ENCODE data around the gene AP1M2. TPM values are rescaled to one million over a fixed set of nuclear protein-coding genes. Genes with fewer than 3 reads are reported as not detected.
"Not testable (repeated sequence)": the region's sequence is repeated elsewhere in the genome, so short reads cannot be mapped to it uniquely, and the experiment has no call there.

Gene AP1M2
- total and polyA plus RNA-seq, 4 experiments from 2014 or later = not detected

- Histone ChIP-seq H3K27me3 (ENCODE audit: insufficient read depth, low read length) (no peaks in the 10 kb centered on the region), H3K9me3 (ENCODE audit: control insufficient read depth in 1 of 2, low read length in 2 of 2) (no peaks in the 10 kb centered on the region), H3K4me3 (ENCODE audit: low read length in 2 of 2) (no peak overlapping the region), H3K36me3 (ENCODE audit: insufficient read depth, low read length) (no peaks in the 10 kb centered on the region), H3K27ac (ENCODE audit: low read depth, low read length) (no peak overlapping the region), H3K4me1 (ENCODE audit: insufficient read depth, low read length) (no peaks in the 10 kb centered on the region)
- intact Hi-C loops (cut with micrococcal nuclease) = no loop called here
- ChIA-PET CTCF (ENCODE audit: partially characterized antibody) (interaction anchor here (1.6 to 1.8 kb wide), 2 partner anchors 23 to 41 kb away, joined by 4 to 5 read pairs; no protein-coding TSS in a partner anchor), POLR2A (ENCODE audit: partially characterized antibody) (no interaction called here)
- Mint-ChIP-seq H3K4me1 (no peaks in the 10 kb centered on the region), H3K27me3 (peaks cover 11 to 12% of the 10 kb centered on the region in 2 donors), H3K9me3 (no peaks in the 10 kb centered on the region), H3K27ac (peak overlapping the region in 1 of 7 donors; percentile 11), H3K4me3 (no peak overlapping the region), H3K36me3 (peaks cover 0 to 3% of the 10 kb centered on the region in 2 donors)
- DNase-seq = no peak
Observed at GRCh38 chr19:10533646-10534386, 53.3 kb downstream of the AP1M2 start.

DNA sequence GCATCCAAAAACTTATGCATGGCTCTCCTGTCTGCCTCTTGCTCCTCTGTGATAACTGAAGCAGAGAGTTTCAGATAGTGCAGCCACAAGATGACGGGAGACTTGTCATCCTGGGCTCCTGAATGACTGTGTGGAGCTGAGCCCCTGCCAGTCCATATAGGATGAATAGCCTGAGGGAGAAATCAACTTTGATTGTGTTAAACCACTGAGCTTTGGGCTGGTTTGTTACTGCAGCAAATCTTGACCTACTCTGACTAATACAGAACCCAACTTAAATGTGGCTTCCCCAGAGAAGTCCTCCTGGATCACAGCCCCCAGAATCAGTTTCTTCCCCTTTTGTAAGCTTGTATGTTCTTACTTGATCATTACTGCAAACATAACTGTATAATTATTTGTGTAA, 54.7 kb downstream of the AP1M2 start:
- Mint-ChIP-seq H3K27me3 (peaks cover 5 to 7% of the 10 kb centered on the region in 2 donors), H3K4me1 (no peaks in the 10 kb centered on the region), H3K9me3 (no peaks in the 10 kb centered on the region), H3K27ac (no peak overlapping the region), H3K4me3 (no peak overlapping the region), H3K36me3 (peaks cover 0 to 3% of the 10 kb centered on the region in 2 donors)
- H3K4me3 ChIP-seq (ENCODE audit: low read length in 2 of 2) = no peak overlapping the region
- ChIA-PET CTCF (ENCODE audit: partially characterized antibody) (interaction anchor here (0.7 kb wide), 1 partner anchor 112 kb away, joined by 3 read pairs; no protein-coding TSS in a partner anchor), POLR2A (ENCODE audit: partially characterized antibody) (no interaction called here)
- no peak for DNase-seq
- H3K27ac ChIP-seq (ENCODE audit: low read depth, low read length) = no peak overlapping the region
- H3K4me1 ChIP-seq (ENCODE audit: insufficient read depth, low read length) = no peaks in the 10 kb centered on the region
- H3K27me3 ChIP-seq (ENCODE audit: insufficient read depth, low read length) = no peaks in the 10 kb centered on the region
- intact Hi-C loops (cut with micrococcal nuclease) = no loop called here
- H3K36me3 ChIP-seq (ENCODE audit: insufficient read depth, low read length) = no peaks in the 10 kb centered on the region
- H3K9me3 ChIP-seq (ENCODE audit: control insufficient read depth in 1 of 2, low read length in 2 of 2) = no peaks in the 10 kb centered on the region

DNA sequence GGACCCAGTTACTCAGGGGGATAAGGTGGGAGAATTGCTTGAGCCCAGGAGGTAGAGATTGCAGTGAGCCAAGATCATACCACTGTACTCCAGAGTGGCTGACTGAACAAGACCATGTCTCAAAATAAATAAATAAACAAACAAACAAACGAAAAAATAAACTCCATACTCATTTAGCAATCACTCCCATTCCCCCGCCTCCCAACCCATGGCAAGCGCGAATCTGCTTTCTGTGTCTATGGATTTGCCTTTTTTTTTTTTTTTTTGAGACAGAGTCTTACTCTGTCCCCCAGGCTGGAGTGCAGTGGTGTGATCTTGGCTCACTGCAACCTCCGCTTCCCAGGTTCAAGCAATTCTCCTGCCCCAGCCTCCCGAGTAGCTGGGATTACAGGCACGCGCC, 60.2 kb downstream of the AP1M2 start:
- H3K27me3 Mint-ChIP-seq; H3K36me3 Mint-ChIP-seq; DNase-seq; H3K27ac ChIP-seq (ENCODE audit: low read depth, low read length); H3K27me3 ChIP-seq (ENCODE audit: insufficient read depth, low read length); H3K4me1 Mint-ChIP-seq; H3K9me3 ChIP-seq (ENCODE audit: control insufficient read depth in 1 of 2, low read length in 2 of 2); H3K27ac Mint-ChIP-seq; H3K4me1 ChIP-seq (ENCODE audit: insufficient read depth, low read length); POLR2A ChIA-PET (ENCODE audit: partially characterized antibody); H3K4me3 ChIP-seq (ENCODE audit: low read length in 2 of 2); H3K9me3 Mint-ChIP-seq; H3K36me3 ChIP-seq (ENCODE audit: insufficient read depth, low read length); intact Hi-C loops (cut with micrococcal nuclease); H3K4me3 Mint-ChIP-seq: not testable (repeated sequence)
- CTCF ChIA-PET (ENCODE audit: partially characterized antibody) = interaction anchor here (1.3 kb wide), 1 partner anchor 54 kb away, joined by 3 read pairs; no protein-coding TSS in a partner anchor

DNA sequence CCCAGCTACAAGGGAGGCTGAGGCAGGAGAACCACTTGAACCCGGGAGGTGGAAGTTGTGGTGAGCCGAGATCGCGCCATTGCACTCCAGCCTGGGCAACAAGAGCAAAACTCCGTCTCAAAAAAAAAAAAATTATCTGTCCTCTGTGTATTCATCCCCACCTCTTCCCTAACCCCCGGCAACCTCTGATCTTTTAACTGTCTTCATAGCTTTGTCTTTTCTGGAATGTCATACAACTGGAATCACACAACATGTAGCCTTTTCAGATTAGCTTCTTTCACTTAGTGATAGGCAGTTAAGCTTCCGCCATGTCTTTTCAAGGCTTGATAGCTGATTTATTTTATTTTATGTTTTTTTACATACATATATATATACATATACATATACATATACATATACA, 61.5 kb downstream of the AP1M2 start:
- Mint-ChIP-seq H3K27ac (no peak overlapping the region), H3K9me3 (no peaks in the 10 kb centered on the region), H3K4me1 (no peaks in the 10 kb centered on the region), H3K27me3 (no peaks in the 10 kb centered on the region), H3K4me3 (no peak overlapping the region), H3K36me3 (no peaks in the 10 kb centered on the region)
- POLR2A ChIA-PET (ENCODE audit: partially characterized antibody) = no interaction called here
- H3K4me1 ChIP-seq (ENCODE audit: insufficient read depth, low read length) = no peaks in the 10 kb centered on the region
- no peak overlapping the region for H3K4me3 ChIP-seq (ENCODE audit: low read length in 2 of 2)
- no peak for DNase-seq
- CTCF ChIA-PET (ENCODE audit: partially characterized antibody) = interaction anchor here (1.0 kb wide), 1 partner anchor 10 kb away, joined by 5 read pairs; no protein-coding TSS in a partner anchor
- no peak overlapping the region for H3K27ac ChIP-seq (ENCODE audit: low read depth, low read length)
- no peaks in the 10 kb centered on the region for H3K36me3 ChIP-seq (ENCODE audit: insufficient read depth, low read length)
- H3K27me3 ChIP-seq (ENCODE audit: insufficient read depth, low read length) = no peaks in the 10 kb centered on the region
- no peaks in the 10 kb centered on the region for H3K9me3 ChIP-seq (ENCODE audit: control insufficient read depth in 1 of 2, low read length in 2 of 2)
- intact Hi-C loops (cut with micrococcal nuclease) = no loop called here

DNA sequence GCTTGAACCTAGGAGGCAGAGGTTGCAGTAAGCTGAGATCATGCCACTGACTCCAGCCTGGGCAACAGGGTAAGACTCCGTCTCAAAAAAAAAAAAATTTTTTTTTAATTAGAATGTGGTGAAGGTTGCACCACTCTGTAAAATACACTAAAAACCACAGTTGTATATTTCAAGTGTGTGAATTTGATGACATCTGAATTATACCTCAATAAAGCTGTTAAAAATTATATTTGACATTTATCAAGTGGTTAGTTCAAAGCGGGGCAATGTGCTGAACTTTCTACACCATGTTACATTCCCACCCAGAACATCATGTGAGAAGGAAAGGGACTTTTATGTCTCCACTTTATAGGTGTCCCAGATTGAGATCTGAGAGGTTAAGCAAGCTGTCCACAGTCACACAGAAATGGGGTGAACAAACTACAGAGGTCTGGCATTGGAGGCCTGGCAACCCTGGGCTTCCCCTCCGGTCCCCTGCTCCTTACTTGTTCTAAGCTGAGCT, 63.9 kb downstream of the AP1M2 start:
- no peak for DNase-seq
- Mint-ChIP-seq H3K4me1 (peaks cover 8 to 16% (median 12%) of the 10 kb centered on the region in 4 donors), H3K27me3 (peaks cover 12% of the 10 kb centered on the region in 2 donors), H3K9me3 (no peaks in the 10 kb centered on the region), H3K36me3 (no peaks in the 10 kb centered on the region), H3K27ac (no peak overlapping the region), H3K4me3 (no peak overlapping the region)
- ChIA-PET CTCF (ENCODE audit: partially characterized antibody) (interaction anchor here (0.7 to 1.6 kb wide), 4 partner anchors 15 to 176 kb away, joined by 3 to 7 read pairs (median 4); no protein-coding TSS in a partner anchor), POLR2A (ENCODE audit: partially characterized antibody) (no interaction called here)
- Histone ChIP-seq H3K36me3 (ENCODE audit: insufficient read depth, low read length) (no peaks in the 10 kb centered on the region), H3K27ac (ENCODE audit: low read depth, low read length) (no peak overlapping the region), H3K4me1 (ENCODE audit: insufficient read depth, low read length) (peaks cover 13% of the 10 kb centered on the region), H3K27me3 (ENCODE audit: insufficient read depth, low read length) (peaks cover 6% of the 10 kb centered on the region), H3K9me3 (ENCODE audit: control insufficient read depth in 1 of 2, low read length in 2 of 2) (no peaks in the 10 kb centered on the region), H3K4me3 (ENCODE audit: low read length in 2 of 2) (no peak overlapping the region)
- intact Hi-C loops (cut with micrococcal nuclease) = no loop called here

Small RNA genes lying within 50 kb of the gene (microRNA-seq; reads per million reads assigned to microRNA genes)
- not detected for gene MIR1238 (ENCODE audit: borderline microRNAs expressed, borderline number of aligned reads, borderline replicate concordance)

Other genes starting within 250 kb of the AP1M2 start
- 100 to 1,000 TPM; 191 to 193 TPM for gene ICAM3, start 247.7 kb downstream of the AP1M2 start, total RNA-seq
- gene ICAM3, start 247.7 kb downstream of the AP1M2 start, polyA plus RNA-seq = 100 to 1,000 TPM; 240 to 287 TPM
- 100 to 1,000 TPM; 297 to 314 TPM for gene TYK2, start 206.7 kb downstream of the AP1M2 start, total RNA-seq
- gene TYK2, start 206.7 kb downstream of the AP1M2 start, polyA plus RNA-seq = 10 to 100 TPM; 33.3 to 77.2 TPM
- 100 to 1,000 TPM; 180 to 185 TPM for gene CDC37, start 183.8 kb downstream of the AP1M2 start, total RNA-seq
- gene CDC37, start 183.8 kb downstream of the AP1M2 start, polyA plus RNA-seq = 10 to 100 TPM; 51.8 to 87.1 TPM
- 1 to 10 TPM; 2.5 to 3.3 TPM for gene PDE4A, start 166.8 kb downstream of the AP1M2 start, total RNA-seq
- gene PDE4A, start 166.8 kb downstream of the AP1M2 start, polyA plus RNA-seq = 1 to 10 TPM in 1 of 2 donors, under 1 TPM in 1; 0.81 to 5.6 TPM
- gene KEAP1, start 84.0 kb downstream of the AP1M2 start, total RNA-seq = 10 to 100 TPM; 49.2 to 60.1 TPM
- 10 to 100 TPM; 35.7 to 55.0 TPM for gene KEAP1, start 84.0 kb downstream of the AP1M2 start, polyA plus RNA-seq
- gene S1PR5, start 69.9 kb downstream of the AP1M2 start, total RNA-seq = 1 to 10 TPM; 1.6 to 1.9 TPM
- 1 to 10 TPM; 1.3 to 3.1 TPM for gene S1PR5, start 69.9 kb downstream of the AP1M2 start, polyA plus RNA-seq
- 10 to 100 TPM; 51.5 to 58.6 TPM for gene ATG4D, start 43.4 kb downstream of the AP1M2 start, total RNA-seq
- gene ATG4D, start 43.4 kb downstream of the AP1M2 start, polyA plus RNA-seq = 10 to 100 TPM in 1 of 2 donors, 1 to 10 TPM in 1; 9.3 to 22.1 TPM
- 10 to 100 TPM; 72.7 to 73.0 TPM for gene KRI1, start 21.3 kb downstream of the AP1M2 start, total RNA-seq
- gene KRI1, start 21.3 kb downstream of the AP1M2 start, polyA plus RNA-seq = 10 to 100 TPM in 1 of 2 donors, 1 to 10 TPM in 1; 3.2 to 36.3 TPM
- 10 to 100 TPM; 25.6 to 29.2 TPM for gene CDKN2D, start 18.3 kb downstream of the AP1M2 start, total RNA-seq
- 100 to 1,000 TPM; 130 to 159 TPM for gene CDKN2D, start 18.3 kb downstream of the AP1M2 start, polyA plus RNA-seq
- 100 to 1,000 TPM; 203 to 204 TPM for gene SLC44A2, start 38.2 kb upstream of the AP1M2 start, total RNA-seq
- 100 to 1,000 TPM; 195 to 284 TPM for gene SLC44A2, start 38.2 kb upstream of the AP1M2 start, polyA plus RNA-seq
- 100 to 1,000 TPM; 291 to 302 TPM for gene ILF3, start 67.0 kb upstream of the AP1M2 start, total RNA-seq
- gene ILF3, start 67.0 kb upstream of the AP1M2 start, polyA plus RNA-seq = 100 to 1,000 TPM in 1 of 2 donors, 10 to 100 TPM in 1; 36.2 to 103 TPM
- gene QTRT1, start 114.1 kb upstream of the AP1M2 start, total RNA-seq = 10 to 100 TPM; 36.2 to 39.9 TPM
- gene QTRT1, start 114.1 kb upstream of the AP1M2 start, polyA plus RNA-seq = 10 to 100 TPM; 40.3 to 66.0 TPM
- 100 to 1,000 TPM; 245 to 272 TPM for gene DNM2, start 130.8 kb upstream of the AP1M2 start, total RNA-seq
- 100 to 1,000 TPM in 1 of 2 donors, 10 to 100 TPM in 1; 46.3 to 103 TPM for gene DNM2, start 130.8 kb upstream of the AP1M2 start, polyA plus RNA-seq
- 10 to 100 TPM in 1 of 2 experiments, 1 to 10 TPM in 1; 9.0 to 10.9 TPM for gene TMED1, start 248.9 kb upstream of the AP1M2 start, total RNA-seq
- gene TMED1, start 248.9 kb upstream of the AP1M2 start, polyA plus RNA-seq = 10 to 100 TPM; 24.7 to 24.9 TPM